Mammary epithelial cell (primary cell): ENCODE results near the gene VPS29.
"Not testable (repeated sequence)": the region's sequence is repeated elsewhere in the genome, so short reads cannot be mapped to it uniquely, and the experiment has no call there.

Source experiments
- EZH2 ChIP-seq: IDR thresholded peaks from 2 replicates; pipeline ENCODE4 v1.6.1; 2012; ENCODE audit warnings: low read length, inconsistent platforms, borderline replicate concordance
- TF ChIP-seq, protein P1 (sequence below), 2 donors: IDR thresholded peaks in 1 of 2; conservative IDR thresholded peaks in 1 of 2; 2 replicates each; pipeline ENCODE4 v1.5.1; 2011 to 2012; ENCODE audit warnings: inconsistent platforms in 2 of 2, low read length in 2 of 2, mild to moderate bottlenecking in 2 of 2, control low read depth in 1 of 2, low read depth in 1 of 2; ENCODE audit not compliant: insufficient read depth in 1 of 2; ENCODE audit errors: extremely low read depth in 1 of 2

DNA sequence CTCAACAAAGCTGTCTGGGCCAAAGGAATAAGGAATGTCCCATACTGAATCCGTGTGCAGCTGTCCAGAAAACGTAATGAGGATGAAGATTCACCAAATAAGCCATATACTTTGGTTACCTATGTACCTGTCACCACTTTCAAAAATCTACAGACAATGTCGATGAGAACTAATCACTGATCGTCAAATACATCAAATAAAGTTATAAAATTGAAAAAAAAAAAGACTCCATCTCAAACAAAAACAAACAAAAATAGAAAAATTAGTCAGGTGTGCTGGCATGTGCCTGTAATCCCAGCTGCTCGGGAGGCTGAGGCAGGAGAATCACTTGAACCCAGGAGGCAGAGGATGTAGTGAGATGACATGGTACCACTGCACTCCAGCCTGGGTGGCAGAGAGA lies 40.7 kb downstream of the VPS29 start:
- TF ChIP-seq, protein P1, sequence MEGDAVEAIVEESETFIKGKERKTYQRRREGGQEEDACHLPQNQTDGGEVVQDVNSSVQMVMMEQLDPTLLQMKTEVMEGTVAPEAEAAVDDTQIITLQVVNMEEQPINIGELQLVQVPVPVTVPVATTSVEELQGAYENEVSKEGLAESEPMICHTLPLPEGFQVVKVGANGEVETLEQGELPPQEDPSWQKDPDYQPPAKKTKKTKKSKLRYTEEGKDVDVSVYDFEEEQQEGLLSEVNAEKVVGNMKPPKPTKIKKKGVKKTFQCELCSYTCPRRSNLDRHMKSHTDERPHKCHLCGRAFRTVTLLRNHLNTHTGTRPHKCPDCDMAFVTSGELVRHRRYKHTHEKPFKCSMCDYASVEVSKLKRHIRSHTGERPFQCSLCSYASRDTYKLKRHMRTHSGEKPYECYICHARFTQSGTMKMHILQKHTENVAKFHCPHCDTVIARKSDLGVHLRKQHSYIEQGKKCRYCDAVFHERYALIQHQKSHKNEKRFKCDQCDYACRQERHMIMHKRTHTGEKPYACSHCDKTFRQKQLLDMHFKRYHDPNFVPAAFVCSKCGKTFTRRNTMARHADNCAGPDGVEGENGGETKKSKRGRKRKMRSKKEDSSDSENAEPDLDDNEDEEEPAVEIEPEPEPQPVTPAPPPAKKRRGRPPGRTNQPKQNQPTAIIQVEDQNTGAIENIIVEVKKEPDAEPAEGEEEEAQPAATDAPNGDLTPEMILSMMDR (conservative IDR thresholded peaks at IDR 0.05 in 1 of 2, IDR thresholded peaks at IDR 0.05 in 1 of 2; ENCODE audit: extremely low read depth in 1 of 2, insufficient read depth in 1 of 2, low read depth in 1 of 2, low read length in 2 of 2) = not testable (repeated sequence)
- TF ChIP-seq EZH2 = not testable (repeated sequence)
